NCI-H345 treated with DMSO at 0.1 percent for 48 hours (cell line): ENCODE measurements around the gene MRPL55.

Experiments used
- DNase-seq: peaks from one replicate; lab custom pipeline; 2025; ENCODE audit not compliant: unreplicated experiment; lab: John Stamatoyannopoulos, UW

The MRPL55 gene

GRCh38 chr1:228088586-228089498, 20.3 kb downstream of the MRPL55 start:
- no peak for DNase-seq

- DNase-seq: no peak
Measured at GRCh38 chr1:228087771-228088251, 21.3 kb downstream of the MRPL55 start.

GRCh38 chr1:228085287-228085951, 23.7 kb downstream of the MRPL55 start:
- no peak for DNase-seq

GRCh38 chr1:228084797-228085196, 24.3 kb downstream of the MRPL55 start:
- DNase-seq: no peak

- DNase-seq: no peak
Measured at GRCh38 chr1:228084325-228084724, 24.8 kb downstream of the MRPL55 start.

GRCh38 chr1:228083871-228084278, 25.2 kb downstream of the MRPL55 start:
- DNase-seq: no peak

GRCh38 chr1:228082918-228083870, 25.9 kb downstream of the MRPL55 start:
- DNase-seq: no peak

- DNase-seq: peak; percentile 85
Measured at GRCh38 chr1:228082214-228082917, 26.7 kb downstream of the MRPL55 start, which contains the start of gene ARF1. ARF1 (plus strand) TSS chr1:228082708; CDS start chr1:228097115, 14,407 bp downstream.

- DNase-seq: no peak
Measured at GRCh38 chr1:228081578-228082213, 27.4 kb downstream of the MRPL55 start.

- DNase-seq: no peak
Measured at GRCh38 chr1:228081144-228081543, 28.0 kb downstream of the MRPL55 start.

- DNase-seq: no peak
Measured at GRCh38 chr1:228079601-228080263, 29.4 kb downstream of the MRPL55 start.

GRCh38 chr1:228079013-228079412, 30.1 kb downstream of the MRPL55 start:
- no peak for DNase-seq

- DNase-seq: no peak
Measured at GRCh38 chr1:228077565-228078330, 31.4 kb downstream of the MRPL55 start.

- no peak for DNase-seq
Measured at GRCh38 chr1:228076796-228077430, 32.2 kb downstream of the MRPL55 start.

- no peak for DNase-seq
Measured at GRCh38 chr1:228075801-228076271, 33.3 kb downstream of the MRPL55 start.

- no peak for DNase-seq
Measured at GRCh38 chr1:228074954-228075730, 34.0 kb downstream of the MRPL55 start.
